ENCODE results near the gene ACSF3. TPM values are rescaled to one million over a fixed set of nuclear protein-coding genes. Genes with fewer than 3 reads are reported as not detected.

ACSF3 gene
- polyA plus RNA-seq, 1 donor from 2014 or later, result 20.8 TPM

DNA sequence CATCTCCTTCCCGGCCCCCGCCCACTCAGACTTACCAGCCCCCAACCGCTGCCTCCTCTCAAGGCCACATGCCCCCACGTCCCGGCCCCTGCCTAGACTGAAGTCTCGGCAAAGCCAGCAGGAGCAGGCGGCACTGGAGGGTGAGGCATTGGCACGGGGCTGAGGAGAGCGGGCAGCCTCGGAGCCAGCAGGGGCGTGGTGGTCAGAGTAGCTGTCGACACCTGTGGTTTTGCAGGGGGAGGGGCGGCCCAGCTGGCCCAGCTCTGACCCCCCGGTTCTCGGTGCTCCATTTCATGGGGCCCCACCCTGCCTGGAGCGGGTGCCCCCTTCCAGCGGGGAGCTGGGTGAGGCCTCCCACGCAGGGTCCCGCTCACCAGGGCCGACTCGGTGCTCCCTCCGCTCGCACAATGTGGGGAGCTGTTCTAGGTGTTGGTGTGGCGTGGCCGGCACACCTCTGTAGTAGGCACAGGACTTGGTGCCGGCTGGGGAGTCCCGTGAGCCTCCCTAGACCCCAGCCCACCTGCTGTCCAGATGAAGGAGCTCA, 82.6 kb downstream of the ACSF3 start:
- Histone ChIP-seq H3K36me3 (ENCODE audit: insufficient read depth, low read length) (no peaks in the 10 kb centered on the region), H3K27me3 (ENCODE audit: insufficient read depth, low read depth, low read length) (no peaks in the 10 kb centered on the region), H3K27ac (ENCODE audit: low read length) (no peak overlapping the region), H3K9me3 (ENCODE audit: low read length) (no peaks in the 10 kb centered on the region), H3K4me2 (ENCODE audit: low read length) (no peak overlapping the region), H3K4me3 (ENCODE audit: low read length) (no peak overlapping the region), H3F3A (ENCODE audit: insufficient read depth, low read length, poor library complexity, severe bottlenecking) (no peaks in the 10 kb centered on the region), H4K20me1 (ENCODE audit: insufficient read depth) (no peaks in the 10 kb centered on the region), H2AFZ (ENCODE audit: low read depth, low read length) (no peak overlapping the region), H3K79me2 (replicated peaks; ENCODE audit: insufficient read depth, low read length) (no peaks in the 10 kb centered on the region), H3K9ac (ENCODE audit: low read length) (no peak overlapping the region), H3K9me2 (ENCODE audit: insufficient read depth, low read length) (no peaks in the 10 kb centered on the region)
- TF ChIP-seq, protein P1, sequence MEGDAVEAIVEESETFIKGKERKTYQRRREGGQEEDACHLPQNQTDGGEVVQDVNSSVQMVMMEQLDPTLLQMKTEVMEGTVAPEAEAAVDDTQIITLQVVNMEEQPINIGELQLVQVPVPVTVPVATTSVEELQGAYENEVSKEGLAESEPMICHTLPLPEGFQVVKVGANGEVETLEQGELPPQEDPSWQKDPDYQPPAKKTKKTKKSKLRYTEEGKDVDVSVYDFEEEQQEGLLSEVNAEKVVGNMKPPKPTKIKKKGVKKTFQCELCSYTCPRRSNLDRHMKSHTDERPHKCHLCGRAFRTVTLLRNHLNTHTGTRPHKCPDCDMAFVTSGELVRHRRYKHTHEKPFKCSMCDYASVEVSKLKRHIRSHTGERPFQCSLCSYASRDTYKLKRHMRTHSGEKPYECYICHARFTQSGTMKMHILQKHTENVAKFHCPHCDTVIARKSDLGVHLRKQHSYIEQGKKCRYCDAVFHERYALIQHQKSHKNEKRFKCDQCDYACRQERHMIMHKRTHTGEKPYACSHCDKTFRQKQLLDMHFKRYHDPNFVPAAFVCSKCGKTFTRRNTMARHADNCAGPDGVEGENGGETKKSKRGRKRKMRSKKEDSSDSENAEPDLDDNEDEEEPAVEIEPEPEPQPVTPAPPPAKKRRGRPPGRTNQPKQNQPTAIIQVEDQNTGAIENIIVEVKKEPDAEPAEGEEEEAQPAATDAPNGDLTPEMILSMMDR (IDR thresholded peaks at IDR 0.05; ENCODE audit: poor library complexity, severe bottlenecking), result no peak
- TF ChIP-seq, protein P2, sequence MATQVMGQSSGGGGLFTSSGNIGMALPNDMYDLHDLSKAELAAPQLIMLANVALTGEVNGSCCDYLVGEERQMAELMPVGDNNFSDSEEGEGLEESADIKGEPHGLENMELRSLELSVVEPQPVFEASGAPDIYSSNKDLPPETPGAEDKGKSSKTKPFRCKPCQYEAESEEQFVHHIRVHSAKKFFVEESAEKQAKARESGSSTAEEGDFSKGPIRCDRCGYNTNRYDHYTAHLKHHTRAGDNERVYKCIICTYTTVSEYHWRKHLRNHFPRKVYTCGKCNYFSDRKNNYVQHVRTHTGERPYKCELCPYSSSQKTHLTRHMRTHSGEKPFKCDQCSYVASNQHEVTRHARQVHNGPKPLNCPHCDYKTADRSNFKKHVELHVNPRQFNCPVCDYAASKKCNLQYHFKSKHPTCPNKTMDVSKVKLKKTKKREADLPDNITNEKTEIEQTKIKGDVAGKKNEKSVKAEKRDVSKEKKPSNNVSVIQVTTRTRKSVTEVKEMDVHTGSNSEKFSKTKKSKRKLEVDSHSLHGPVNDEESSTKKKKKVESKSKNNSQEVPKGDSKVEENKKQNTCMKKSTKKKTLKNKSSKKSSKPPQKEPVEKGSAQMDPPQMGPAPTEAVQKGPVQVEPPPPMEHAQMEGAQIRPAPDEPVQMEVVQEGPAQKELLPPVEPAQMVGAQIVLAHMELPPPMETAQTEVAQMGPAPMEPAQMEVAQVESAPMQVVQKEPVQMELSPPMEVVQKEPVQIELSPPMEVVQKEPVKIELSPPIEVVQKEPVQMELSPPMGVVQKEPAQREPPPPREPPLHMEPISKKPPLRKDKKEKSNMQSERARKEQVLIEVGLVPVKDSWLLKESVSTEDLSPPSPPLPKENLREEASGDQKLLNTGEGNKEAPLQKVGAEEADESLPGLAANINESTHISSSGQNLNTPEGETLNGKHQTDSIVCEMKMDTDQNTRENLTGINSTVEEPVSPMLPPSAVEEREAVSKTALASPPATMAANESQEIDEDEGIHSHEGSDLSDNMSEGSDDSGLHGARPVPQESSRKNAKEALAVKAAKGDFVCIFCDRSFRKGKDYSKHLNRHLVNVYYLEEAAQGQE (IDR thresholded peaks at IDR 0.05; ENCODE audit: borderline replicate concordance), result no peak
- TF ChIP-seq MXI1 (conservative IDR thresholded peaks at IDR 0.05; ENCODE audit: poor library complexity, severe bottlenecking) (no peak), RAD21 (conservative IDR thresholded peaks at IDR 0.05) (no peak), EP300 (conservative IDR thresholded peaks at IDR 0.05; ENCODE audit: poor library complexity, severe bottlenecking) (no peak), EZH2 (IDR thresholded peaks at IDR 0.05; ENCODE audit: borderline replicate concordance, insufficient read depth, low read length, poor library complexity, severe bottlenecking) (no peak), TAF1 (IDR thresholded peaks at IDR 0.05; ENCODE audit: low read depth) (no peak), POLR2AphosphoS5 (IDR thresholded peaks at IDR 0.05) (no peak), SMC3 (conservative IDR thresholded peaks at IDR 0.05; ENCODE audit: poor library complexity) (no peak)

GRCh38 chr16:89176717-89177116, 83.1 kb downstream of the ACSF3 start:
- Histone ChIP-seq H3F3A (ENCODE audit: insufficient read depth, low read length, poor library complexity, severe bottlenecking) (no peaks in the 10 kb centered on the region), H3K27me3 (ENCODE audit: insufficient read depth, low read depth, low read length) (no peaks in the 10 kb centered on the region), H3K27ac (ENCODE audit: low read length) (no peak overlapping the region), H3K4me2 (ENCODE audit: low read length) (no peak overlapping the region), H3K9me2 (ENCODE audit: insufficient read depth, low read length) (no peaks in the 10 kb centered on the region), H3K9me3 (ENCODE audit: low read length) (no peaks in the 10 kb centered on the region), H4K20me1 (ENCODE audit: insufficient read depth) (no peaks in the 10 kb centered on the region), H3K36me3 (ENCODE audit: insufficient read depth, low read length) (no peaks in the 10 kb centered on the region), H2AFZ (ENCODE audit: low read depth, low read length) (no peak overlapping the region), H3K9ac (ENCODE audit: low read length) (no peak overlapping the region), H3K4me3 (ENCODE audit: low read length) (no peak overlapping the region), H3K79me2 (replicated peaks; ENCODE audit: insufficient read depth, low read length) (no peaks in the 10 kb centered on the region)
- no peak for TF ChIP-seq RAD21 (conservative IDR thresholded peaks at IDR 0.05)
- no peak for TF ChIP-seq TAF1 (IDR thresholded peaks at IDR 0.05; ENCODE audit: low read depth)
- TF ChIP-seq SMC3 (conservative IDR thresholded peaks at IDR 0.05; ENCODE audit: poor library complexity), result no peak
- TF ChIP-seq EZH2 (IDR thresholded peaks at IDR 0.05; ENCODE audit: borderline replicate concordance, insufficient read depth, low read length, poor library complexity, severe bottlenecking), result no peak
- no peak for TF ChIP-seq EP300 (conservative IDR thresholded peaks at IDR 0.05; ENCODE audit: poor library complexity, severe bottlenecking)
- TF ChIP-seq, protein P1 (IDR thresholded peaks at IDR 0.05; ENCODE audit: poor library complexity, severe bottlenecking), result no peak
- TF ChIP-seq, protein P2 (IDR thresholded peaks at IDR 0.05; ENCODE audit: borderline replicate concordance), result no peak

All from neural cell (in vitro differentiated cells).